ENCODE results near the gene CLSTN3. TPM values are rescaled to one million over a fixed set of nuclear protein-coding genes. Genes with fewer than 3 reads are reported as not detected.
A peak's percentile ranks its signal among the peaks of the same experiment; 100 is the strongest.

CLSTN3 gene
- total RNA-seq, 1 donor from 2014 or later: 36.8 TPM

DNA sequence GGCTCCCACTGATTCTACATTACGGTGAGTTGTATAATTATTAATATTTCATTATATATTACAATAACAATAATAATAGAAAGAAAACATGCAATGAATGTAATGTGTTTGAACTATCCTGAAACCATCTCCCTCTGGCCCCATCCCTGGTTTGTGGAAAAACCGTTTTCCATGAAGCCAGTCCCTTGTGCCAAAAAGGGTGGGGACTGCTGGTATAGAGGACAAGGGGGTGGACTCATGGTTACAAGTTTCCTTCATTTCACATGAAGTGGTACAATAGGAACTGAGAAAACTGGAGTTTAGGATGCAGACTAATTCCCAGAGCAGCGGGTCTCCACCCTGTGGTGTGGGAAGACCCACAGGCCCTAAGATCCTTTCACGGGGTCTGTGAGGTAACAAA is 18.1 kb upstream of the CLSTN3 start:
- DNase-seq: no peak
- TF ChIP-seq, protein P1, sequence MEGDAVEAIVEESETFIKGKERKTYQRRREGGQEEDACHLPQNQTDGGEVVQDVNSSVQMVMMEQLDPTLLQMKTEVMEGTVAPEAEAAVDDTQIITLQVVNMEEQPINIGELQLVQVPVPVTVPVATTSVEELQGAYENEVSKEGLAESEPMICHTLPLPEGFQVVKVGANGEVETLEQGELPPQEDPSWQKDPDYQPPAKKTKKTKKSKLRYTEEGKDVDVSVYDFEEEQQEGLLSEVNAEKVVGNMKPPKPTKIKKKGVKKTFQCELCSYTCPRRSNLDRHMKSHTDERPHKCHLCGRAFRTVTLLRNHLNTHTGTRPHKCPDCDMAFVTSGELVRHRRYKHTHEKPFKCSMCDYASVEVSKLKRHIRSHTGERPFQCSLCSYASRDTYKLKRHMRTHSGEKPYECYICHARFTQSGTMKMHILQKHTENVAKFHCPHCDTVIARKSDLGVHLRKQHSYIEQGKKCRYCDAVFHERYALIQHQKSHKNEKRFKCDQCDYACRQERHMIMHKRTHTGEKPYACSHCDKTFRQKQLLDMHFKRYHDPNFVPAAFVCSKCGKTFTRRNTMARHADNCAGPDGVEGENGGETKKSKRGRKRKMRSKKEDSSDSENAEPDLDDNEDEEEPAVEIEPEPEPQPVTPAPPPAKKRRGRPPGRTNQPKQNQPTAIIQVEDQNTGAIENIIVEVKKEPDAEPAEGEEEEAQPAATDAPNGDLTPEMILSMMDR (IDR thresholded peaks at IDR 0.05): no peak
- intact Hi-C loops (cut with DNase I): no loop called here
- H3K9me3 ChIP-seq: no peaks in the 10 kb centered on the region
- H3K27ac ChIP-seq: no peak overlapping the region
- H3K36me3 ChIP-seq: peaks cover 13% of the 10 kb centered on the region
- H3K4me3 ChIP-seq: no peak overlapping the region
- H3K27me3 ChIP-seq (ENCODE audit: low read depth): no peaks in the 10 kb centered on the region
- peaks cover 31% of the 10 kb centered on the region for H3K4me1 ChIP-seq
- ATAC-seq: no peak

DNA sequence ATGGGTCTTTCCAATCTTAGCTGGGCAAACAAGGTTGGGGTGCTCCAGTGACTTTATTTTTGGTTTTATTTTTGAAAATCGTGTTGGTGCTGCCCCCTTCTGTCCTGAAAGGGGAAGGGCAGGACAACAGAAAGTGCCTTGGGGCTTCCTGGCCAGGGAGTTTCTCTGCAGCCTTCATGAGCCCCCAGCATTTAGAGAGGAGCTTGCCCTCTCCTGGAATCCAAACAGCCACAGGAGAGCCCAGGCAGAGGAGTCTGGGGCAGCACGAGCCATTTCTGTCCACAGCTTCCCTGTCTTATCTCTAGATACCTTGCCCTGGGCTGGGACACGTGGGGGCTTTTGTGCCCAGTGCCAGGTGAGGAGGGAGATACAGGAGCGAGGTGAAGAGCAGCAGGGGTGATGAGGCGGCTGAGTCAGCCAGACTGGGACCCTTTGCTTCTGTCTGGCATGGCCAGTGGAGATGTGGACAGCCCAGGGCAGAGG is 16.7 kb upstream of the CLSTN3 start:
- peaks cover 19% of the 10 kb centered on the region for H3K4me1 ChIP-seq
- no peak overlapping the region for H3K27ac ChIP-seq
- DNase-seq: no peak
- intact Hi-C loops (cut with DNase I): no loop called here
- peaks cover 20% of the 10 kb centered on the region for H3K36me3 ChIP-seq
- no peaks in the 10 kb centered on the region for H3K9me3 ChIP-seq
- TF ChIP-seq, protein P1 (IDR thresholded peaks at IDR 0.05): peak; percentile 93
- no peak overlapping the region for H3K4me3 ChIP-seq
- peak in 1 of 2 donors; percentile 38 for ATAC-seq
- H3K27me3 ChIP-seq (ENCODE audit: low read depth): no peaks in the 10 kb centered on the region

DNA sequence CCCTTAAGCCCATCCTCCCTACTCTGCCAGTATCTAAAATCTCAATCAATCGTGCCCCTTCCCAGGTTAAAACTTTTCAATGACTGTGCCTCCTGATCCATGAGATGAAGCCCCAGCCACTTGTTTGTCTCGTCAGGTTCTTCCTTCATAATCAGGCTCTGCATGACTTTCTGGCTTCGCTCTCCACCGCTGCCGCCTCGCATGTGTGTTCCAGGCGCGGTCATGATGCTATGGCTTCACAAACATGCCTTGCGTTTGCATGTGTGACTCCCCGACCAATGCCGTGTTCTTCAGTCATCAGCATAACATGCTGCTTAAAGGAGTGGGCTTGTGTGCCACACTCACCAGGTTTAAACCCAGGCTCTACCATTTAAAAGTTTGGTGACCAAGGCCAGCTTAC is 16.2 kb upstream of the CLSTN3 start:
- TF ChIP-seq, protein P1 (IDR thresholded peaks at IDR 0.05): no peak
- H3K27me3 ChIP-seq (ENCODE audit: low read depth): no peaks in the 10 kb centered on the region
- H3K4me3 ChIP-seq: no peak overlapping the region
- H3K36me3 ChIP-seq: peaks cover 20% of the 10 kb centered on the region
- no peaks in the 10 kb centered on the region for H3K9me3 ChIP-seq
- ATAC-seq (no peak), DNase-seq (no peak)
- H3K27ac ChIP-seq: no peak overlapping the region
- intact Hi-C loops (cut with DNase I): no loop called here
- H3K4me1 ChIP-seq: peaks cover 19% of the 10 kb centered on the region

GRCh38 chr12:7114851-7115250 is 15.3 kb upstream of the CLSTN3 start:
- intact Hi-C loops (cut with DNase I): no loop called here
- TF ChIP-seq, protein P1 (IDR thresholded peaks at IDR 0.05): no peak
- peaks cover 12% of the 10 kb centered on the region for H3K4me1 ChIP-seq
- H3K4me3 ChIP-seq: no peak overlapping the region
- H3K27ac ChIP-seq: no peak overlapping the region
- DNase-seq: no peak
- no peaks in the 10 kb centered on the region for H3K9me3 ChIP-seq
- no peaks in the 10 kb centered on the region for H3K27me3 ChIP-seq (ENCODE audit: low read depth)
- ATAC-seq: no peak
- H3K36me3 ChIP-seq: peaks cover 20% of the 10 kb centered on the region

- H3K27me3 ChIP-seq (ENCODE audit: low read depth): no peaks in the 10 kb centered on the region
- H3K4me1 ChIP-seq: peaks cover 10% of the 10 kb centered on the region
- no peak for DNase-seq
- peaks cover 20% of the 10 kb centered on the region for H3K36me3 ChIP-seq
- intact Hi-C loops (cut with DNase I): no loop called here
- TF ChIP-seq, protein P1 (IDR thresholded peaks at IDR 0.05): no peak
- H3K9me3 ChIP-seq: no peaks in the 10 kb centered on the region
- no peak overlapping the region for H3K27ac ChIP-seq
- no peak overlapping the region for H3K4me3 ChIP-seq
- no peak for ATAC-seq
Observed at GRCh38 chr12:7116196-7116595, 14.0 kb upstream of the CLSTN3 start.

DNA sequence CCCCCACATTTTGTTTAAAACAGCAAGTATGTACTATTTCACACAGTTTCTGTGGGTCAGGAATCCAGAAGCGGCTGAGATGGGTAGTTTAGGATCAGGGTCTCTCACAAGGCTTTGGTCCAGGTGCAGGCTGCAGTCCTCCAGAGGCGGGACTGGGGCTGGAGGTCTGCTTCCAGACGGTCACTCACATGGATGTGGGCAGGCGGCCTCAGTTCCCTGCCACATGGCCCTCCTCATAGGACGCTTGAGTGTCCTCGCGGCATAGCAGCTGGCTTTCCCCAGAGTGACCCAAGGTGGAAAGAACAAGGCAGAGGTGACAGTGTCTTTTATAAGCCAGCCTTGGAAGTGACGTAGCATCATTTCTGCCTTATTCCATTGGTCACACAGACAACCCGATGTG is 13.3 kb upstream of the CLSTN3 start:
- intact Hi-C loops (cut with DNase I): no loop called here
- ATAC-seq: no peak
- TF ChIP-seq, protein P1 (IDR thresholded peaks at IDR 0.05): no peak

More for the DNA sequence above, 13.3 kb upstream of the CLSTN3 start:
- H3K4me3 ChIP-seq: no peak overlapping the region
- no peak for DNase-seq
- H3K27ac ChIP-seq: no peak overlapping the region
- no peaks in the 10 kb centered on the region for H3K9me3 ChIP-seq
- peaks cover 20% of the 10 kb centered on the region for H3K36me3 ChIP-seq
- H3K27me3 ChIP-seq (ENCODE audit: low read depth): no peaks in the 10 kb centered on the region
- H3K4me1 ChIP-seq: peaks cover 10% of the 10 kb centered on the region
